K562 (cell line): ENCODE results near the gene MPZL3.

ENCODE experiments used
- CTCF ChIP-seq, 3 experiments: IDR thresholded peaks in 2 of 3; conservative IDR thresholded peaks in 1 of 3; 2 replicates each; pipeline ENCODE4 v1.5.1; 2011 to 2012; ENCODE audit warnings: low read length in 3 of 3, mild to moderate bottlenecking in 3 of 3, control low read depth in 2 of 3, improper control_type of control experiment in 1 of 3, inconsistent platforms in 1 of 3, low read depth in 1 of 3, mixed read lengths in 1 of 3, moderate library complexity in 1 of 3; ENCODE audit not compliant: insufficient read depth in 2 of 3
- FOXM1 ChIP-seq, 2 experiments: fragments of 450-650 bp in 1 of 2; sonication (generic) in 1 of 2; formaldehyde crosslinking in 1 of 2; IDR thresholded peaks; 2 replicates each; pipeline versions ENCODE4 v1.6.1 to v1.9.0; 2017 to 2022; ENCODE audit warnings: low read depth in 2 of 2, mild to moderate bottlenecking in 2 of 2, missing genetic modification reagents in 1 of 2, moderate library complexity in 1 of 2
- TF ChIP-seq, protein P1 (sequence below): fragments of 250-450 bp; sonication (Bioruptor Pico); IDR thresholded peaks from 2 replicates; pipeline ENCODE4 v1.8.0; 2021; ENCODE audit warnings: mild to moderate bottlenecking, moderate library complexity

GRCh38 chr11:118286545-118286944 lies 34.4 kb upstream of the MPZL3 start:
- no peak for TF ChIP-seq FOXM1 (IDR thresholded peaks at IDR 0.05; ENCODE audit: low read depth)
- TF ChIP-seq FOXM1 (CRISPR knock-in tag; IDR thresholded peaks at IDR 0.05; ENCODE audit: low read depth) = no peak
- TF ChIP-seq, protein P1, sequence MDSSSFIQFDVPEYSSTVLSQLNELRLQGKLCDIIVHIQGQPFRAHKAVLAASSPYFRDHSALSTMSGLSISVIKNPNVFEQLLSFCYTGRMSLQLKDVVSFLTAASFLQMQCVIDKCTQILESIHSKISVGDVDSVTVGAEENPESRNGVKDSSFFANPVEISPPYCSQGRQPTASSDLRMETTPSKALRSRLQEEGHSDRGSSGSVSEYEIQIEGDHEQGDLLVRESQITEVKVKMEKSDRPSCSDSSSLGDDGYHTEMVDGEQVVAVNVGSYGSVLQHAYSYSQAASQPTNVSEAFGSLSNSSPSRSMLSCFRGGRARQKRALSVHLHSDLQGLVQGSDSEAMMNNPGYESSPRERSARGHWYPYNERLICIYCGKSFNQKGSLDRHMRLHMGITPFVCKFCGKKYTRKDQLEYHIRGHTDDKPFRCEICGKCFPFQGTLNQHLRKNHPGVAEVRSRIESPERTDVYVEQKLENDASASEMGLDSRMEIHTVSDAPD (CRISPR knock-in tag) = no peak
- TF ChIP-seq CTCF (IDR thresholded peaks at IDR 0.05 in 2 of 3, conservative IDR thresholded peaks at IDR 0.05 in 1 of 3; ENCODE audit: insufficient read depth in 2 of 3, low read depth in 1 of 3, low read length in 3 of 3) = no peak
